ENCODE measurements around the gene SIGLEC9.

Gene SIGLEC9

DNA sequence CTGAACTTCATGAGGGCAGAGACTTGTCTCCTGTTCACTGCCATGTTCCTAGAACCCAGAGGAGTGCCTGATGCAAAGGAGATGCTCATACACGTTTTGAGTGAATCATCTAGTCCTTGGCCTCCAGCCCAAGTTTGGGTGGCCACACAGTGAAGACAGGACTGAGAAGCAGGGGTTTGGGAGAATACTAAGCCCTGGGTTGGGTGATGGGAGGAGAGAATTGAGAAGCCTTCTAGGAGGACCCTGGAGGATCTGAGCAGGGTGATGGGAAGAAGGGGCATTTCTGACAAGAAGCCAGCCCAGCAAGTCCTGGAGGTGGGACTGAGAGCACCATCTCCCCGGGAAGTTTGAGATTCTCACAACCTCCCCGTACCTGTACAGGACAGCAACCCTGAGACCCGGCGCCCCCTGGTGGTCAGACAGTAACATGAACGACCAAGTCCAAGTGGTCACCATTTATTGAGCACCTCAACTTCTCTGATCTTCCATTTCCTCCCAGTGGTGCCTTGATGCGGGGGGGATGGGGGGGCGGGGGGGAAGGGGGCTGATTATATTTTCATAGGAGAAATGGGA lies 27.5 kb upstream of the SIGLEC9 start:
- TF ChIP-seq, protein P1, sequence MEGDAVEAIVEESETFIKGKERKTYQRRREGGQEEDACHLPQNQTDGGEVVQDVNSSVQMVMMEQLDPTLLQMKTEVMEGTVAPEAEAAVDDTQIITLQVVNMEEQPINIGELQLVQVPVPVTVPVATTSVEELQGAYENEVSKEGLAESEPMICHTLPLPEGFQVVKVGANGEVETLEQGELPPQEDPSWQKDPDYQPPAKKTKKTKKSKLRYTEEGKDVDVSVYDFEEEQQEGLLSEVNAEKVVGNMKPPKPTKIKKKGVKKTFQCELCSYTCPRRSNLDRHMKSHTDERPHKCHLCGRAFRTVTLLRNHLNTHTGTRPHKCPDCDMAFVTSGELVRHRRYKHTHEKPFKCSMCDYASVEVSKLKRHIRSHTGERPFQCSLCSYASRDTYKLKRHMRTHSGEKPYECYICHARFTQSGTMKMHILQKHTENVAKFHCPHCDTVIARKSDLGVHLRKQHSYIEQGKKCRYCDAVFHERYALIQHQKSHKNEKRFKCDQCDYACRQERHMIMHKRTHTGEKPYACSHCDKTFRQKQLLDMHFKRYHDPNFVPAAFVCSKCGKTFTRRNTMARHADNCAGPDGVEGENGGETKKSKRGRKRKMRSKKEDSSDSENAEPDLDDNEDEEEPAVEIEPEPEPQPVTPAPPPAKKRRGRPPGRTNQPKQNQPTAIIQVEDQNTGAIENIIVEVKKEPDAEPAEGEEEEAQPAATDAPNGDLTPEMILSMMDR (IDR thresholded peaks at IDR 0.05; ENCODE audit: borderline replicate concordance, insufficient read depth, low read depth, low read length): peak; percentile 68; the same call in 1 of the 2 replicates
- no peak overlapping the region for H3K4me3 ChIP-seq (ENCODE audit: low read depth, low read length)

DNA sequence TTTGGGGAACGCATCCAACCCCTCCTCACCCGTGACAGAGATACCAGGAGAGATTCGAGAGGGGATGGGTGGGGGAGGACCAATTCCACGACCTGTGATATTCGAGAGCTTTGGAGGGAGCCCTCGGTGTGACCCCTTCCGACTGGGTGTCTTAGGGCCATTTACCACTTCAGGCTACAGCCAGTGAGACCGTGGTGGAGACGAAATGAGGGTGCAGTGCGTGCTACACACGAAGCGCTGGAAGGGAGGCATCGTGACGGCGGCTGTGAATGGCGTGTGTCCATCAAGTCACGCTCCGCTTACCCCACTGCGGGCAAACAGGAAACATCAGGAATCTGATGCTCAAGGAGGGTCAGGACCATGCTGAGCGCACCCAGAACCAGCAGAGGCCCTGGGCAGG lies 26.9 kb upstream of the SIGLEC9 start:
- TF ChIP-seq, protein P1 (IDR thresholded peaks at IDR 0.05; ENCODE audit: borderline replicate concordance, insufficient read depth, low read depth, low read length): no peak
- H3K4me3 ChIP-seq (ENCODE audit: low read depth, low read length): no peak overlapping the region

DNA sequence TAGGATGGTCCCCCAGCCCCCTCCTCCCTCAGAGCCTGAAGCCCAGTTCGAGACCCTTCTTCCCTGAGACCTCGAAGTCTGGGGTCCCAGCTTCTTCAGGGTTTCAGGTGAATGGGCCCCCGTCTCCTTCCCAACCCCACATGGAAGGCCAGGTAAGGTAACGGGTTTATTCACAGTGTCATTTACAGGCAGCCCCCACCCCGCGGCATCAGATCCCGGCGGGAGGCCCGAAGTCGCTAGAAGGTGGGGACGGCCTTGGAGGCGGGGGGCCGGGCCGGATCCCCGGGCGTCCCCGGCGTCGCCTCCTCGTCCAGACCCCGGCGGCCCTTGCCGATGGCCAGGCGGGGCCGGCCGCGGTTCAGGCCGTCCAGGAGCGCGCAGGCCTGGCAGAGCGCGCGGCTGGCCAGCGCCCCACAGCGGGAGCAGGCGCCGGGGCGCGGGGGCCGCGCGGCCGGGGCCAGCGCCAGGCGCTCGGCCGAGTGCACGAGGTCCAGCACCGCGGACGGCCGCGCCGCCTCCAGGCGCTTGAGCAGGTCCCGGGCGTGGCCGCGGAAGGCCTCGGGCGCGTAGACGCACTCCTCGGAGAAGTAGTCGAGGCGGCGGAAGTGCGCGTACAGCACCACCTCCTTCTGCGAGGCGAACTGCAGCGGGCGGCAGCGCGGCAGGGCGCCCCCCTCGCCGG lies 26.2 kb upstream of the SIGLEC9 start:
- TF ChIP-seq, protein P1 (IDR thresholded peaks at IDR 0.05; ENCODE audit: borderline replicate concordance, insufficient read depth, low read depth, low read length): no peak
- no peak overlapping the region for H3K4me3 ChIP-seq (ENCODE audit: low read depth, low read length)

DNA sequence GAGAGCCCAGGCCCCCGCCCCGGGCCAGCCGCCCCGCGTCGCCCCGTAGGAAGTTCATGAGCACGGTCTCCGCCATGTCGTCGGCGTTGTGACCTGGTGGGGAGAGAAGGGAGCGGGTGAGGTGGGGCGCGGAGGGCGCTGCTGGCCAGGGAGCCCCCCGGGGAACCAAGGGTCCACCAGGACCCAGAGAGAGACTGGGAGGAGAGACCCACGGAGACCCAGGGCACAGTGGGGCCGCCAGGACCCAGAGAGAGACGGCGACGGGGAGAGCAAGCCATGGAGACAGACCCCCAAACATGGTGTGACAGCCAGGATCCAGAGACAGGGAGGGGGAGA lies 25.7 kb upstream of the SIGLEC9 start:
- H3K4me3 ChIP-seq (ENCODE audit: low read depth, low read length): no peak overlapping the region
- TF ChIP-seq, protein P1 (IDR thresholded peaks at IDR 0.05; ENCODE audit: borderline replicate concordance, insufficient read depth, low read depth, low read length): no peak

DNA sequence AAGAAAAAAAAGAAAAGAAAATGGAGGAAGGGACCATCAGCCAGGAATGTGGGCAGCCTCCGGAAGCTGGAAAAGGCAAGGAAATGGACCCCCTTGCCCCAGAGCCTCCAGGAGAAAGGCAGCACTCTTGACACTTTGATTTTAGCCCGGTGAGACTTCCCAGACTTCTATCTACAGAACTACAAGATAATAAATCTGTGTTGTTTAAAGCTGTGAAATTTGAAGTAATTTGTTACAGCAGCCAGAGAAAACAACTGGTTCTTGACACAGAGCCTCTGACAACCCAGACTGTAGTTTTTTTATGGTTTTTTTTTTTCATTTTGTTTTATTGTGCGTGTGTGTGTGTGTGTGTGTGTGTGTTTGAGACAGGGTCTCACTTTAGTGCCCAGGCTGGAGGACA lies 24.1 kb upstream of the SIGLEC9 start:
- no peak overlapping the region for H3K4me3 ChIP-seq (ENCODE audit: low read depth, low read length)
- TF ChIP-seq, protein P1 (IDR thresholded peaks at IDR 0.05; ENCODE audit: borderline replicate concordance, insufficient read depth, low read depth, low read length): no peak

DNA sequence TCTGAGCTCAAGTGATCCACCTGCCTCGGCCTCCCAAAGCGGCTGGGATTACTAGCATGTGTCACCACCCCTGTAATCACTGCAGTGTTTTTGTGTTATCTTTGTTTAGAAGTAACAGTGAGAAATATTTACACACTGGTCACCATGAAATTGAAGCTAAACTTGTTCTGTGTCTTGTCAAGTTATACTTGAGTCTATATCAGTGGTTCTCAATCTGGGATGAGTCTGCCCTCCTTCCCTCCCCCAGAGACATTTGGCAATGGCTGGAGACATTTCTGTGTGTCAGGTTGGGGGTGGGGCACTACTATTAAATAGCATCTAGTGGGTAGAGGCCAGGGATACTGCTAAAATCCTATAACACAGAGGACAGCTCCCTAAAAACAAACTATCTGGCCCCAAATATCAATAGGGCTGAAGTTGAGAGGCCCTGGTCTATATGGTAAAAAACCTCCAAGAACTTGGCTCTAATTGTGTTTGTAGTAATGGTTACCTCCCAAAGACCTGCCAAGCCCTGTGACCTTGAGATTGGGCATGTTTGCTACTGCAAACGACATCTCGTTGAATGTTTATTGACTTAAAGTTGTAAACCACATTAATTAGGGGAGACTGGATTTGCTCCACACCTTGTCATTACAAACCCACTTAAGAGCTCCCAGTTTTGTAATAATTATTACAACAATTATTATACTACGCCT lies 23.4 kb upstream of the SIGLEC9 start:
- no peak overlapping the region for H3K4me3 ChIP-seq (ENCODE audit: low read depth, low read length)
- TF ChIP-seq, protein P1 (IDR thresholded peaks at IDR 0.05; ENCODE audit: borderline replicate concordance, insufficient read depth, low read depth, low read length): no peak

DNA sequence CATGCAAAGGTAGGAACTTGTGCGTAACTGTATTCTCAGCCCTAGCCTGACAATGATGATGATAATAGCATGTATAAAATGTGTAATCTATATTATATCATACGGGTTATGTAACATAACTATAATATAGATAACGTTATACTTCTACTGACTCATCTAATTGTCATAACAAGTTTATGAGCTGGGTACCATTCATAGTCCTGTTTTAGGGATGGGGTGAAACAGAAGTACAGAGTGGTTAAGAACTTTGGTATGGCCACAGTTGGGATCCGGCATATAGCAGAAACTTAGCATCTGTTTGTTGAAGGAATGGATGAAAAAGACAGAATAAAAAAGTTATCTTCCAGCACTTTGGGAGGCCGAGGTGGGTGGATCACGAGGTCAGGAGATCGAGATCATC lies 21.7 kb upstream of the SIGLEC9 start:
- no peak overlapping the region for H3K4me3 ChIP-seq (ENCODE audit: low read depth, low read length)
- TF ChIP-seq, protein P1 (IDR thresholded peaks at IDR 0.05; ENCODE audit: borderline replicate concordance, insufficient read depth, low read depth, low read length): no peak

All from GM12875 (cell line).